Measurements from ENCODE around the gene PMEPA1. TPM values are rescaled to one million over a fixed set of nuclear protein-coding genes. Genes with fewer than 3 reads are reported as not detected.

PMEPA1 gene
- total RNA-seq, 3 donors from 2014 or later (not counting 1 experiment from before 2014, with no cell fraction given) = 1.2 to 5.9 (median 2.4) TPM

DNA sequence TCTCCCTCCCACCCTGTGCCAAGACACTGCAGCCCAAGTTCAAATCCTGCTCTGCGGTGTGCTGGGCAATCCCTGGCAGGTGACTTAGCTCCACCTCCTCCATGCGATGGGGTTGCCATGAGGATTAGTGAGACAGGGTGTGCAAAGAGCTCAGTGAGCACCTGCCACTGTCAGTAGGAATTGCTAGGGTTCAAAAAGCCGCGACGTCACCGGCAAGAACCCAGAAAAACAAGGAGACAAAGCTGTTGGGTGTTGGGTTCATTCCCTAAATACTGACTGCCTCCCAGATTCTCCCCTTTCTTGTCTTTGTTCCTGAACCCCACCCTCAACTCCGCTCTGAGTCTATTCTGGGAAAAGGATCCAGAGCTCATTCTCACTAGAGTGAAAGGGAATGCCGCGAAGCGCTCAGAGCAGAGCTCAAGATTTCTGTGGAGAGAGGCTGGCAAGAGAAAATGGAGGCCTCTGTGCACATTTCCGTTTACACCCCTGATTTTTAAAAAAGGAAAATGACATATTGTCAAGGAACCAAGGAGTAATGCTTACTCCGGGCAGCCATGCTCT is 13.3 kb downstream of the PMEPA1 start:
- H3K27me3 Mint-ChIP-seq (ENCODE audit: low read depth in 2 of 2) = peaks cover 12 to 29% of the 10 kb centered on the region in 2 donors

DNA sequence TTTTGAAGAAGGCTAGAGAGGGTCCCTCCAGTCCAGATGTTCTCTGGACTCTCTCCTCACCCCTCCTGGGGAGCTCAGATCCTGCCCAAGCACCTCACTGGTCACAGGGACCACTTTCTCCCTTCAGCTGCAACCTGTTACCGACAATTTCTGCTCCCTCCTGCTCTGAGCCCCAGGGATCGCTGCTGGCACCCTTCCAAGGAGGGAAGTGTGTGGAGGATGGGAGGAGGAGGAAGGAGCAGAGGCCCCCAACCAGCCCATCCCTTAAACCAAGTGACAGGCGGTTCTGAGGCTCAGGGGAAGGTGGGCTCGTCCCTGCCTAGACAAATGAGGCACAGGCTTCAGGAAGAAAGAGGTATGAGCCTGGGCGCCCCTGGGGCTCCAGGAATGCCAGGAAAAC is 13.9 kb downstream of the PMEPA1 start:
- no peak overlapping the region for H3K27ac ChIP-seq (ENCODE audit: low read length)
- 76% methylated on average over 2 of the region's 5 CpGs for WGBS (ENCODE audit: insufficient coverage)
- no peaks in the 10 kb centered on the region for H3K9me3 Mint-ChIP-seq
- H3K27ac Mint-ChIP-seq = no peak overlapping the region
- intact Hi-C loops (cut with micrococcal nuclease) = no loop called here
- H3K36me3 ChIP-seq (ENCODE audit: control insufficient read depth, insufficient read depth, low read length) = no peaks in the 10 kb centered on the region
- peaks cover 10 to 26% of the 10 kb centered on the region in 2 donors for H3K27me3 Mint-ChIP-seq (ENCODE audit: low read depth in 2 of 2)
- ATAC-seq = no peak
- H3K4me3 ChIP-seq (ENCODE audit: low read length) = no peak overlapping the region
- H3K4me1 Mint-ChIP-seq = no peaks in the 10 kb centered on the region
- H3K36me3 Mint-ChIP-seq = no peaks in the 10 kb centered on the region
- no peak overlapping the region for H3K4me3 Mint-ChIP-seq
- H3K27me3 ChIP-seq (ENCODE audit: control insufficient read depth, insufficient read depth, low read length) = no peaks in the 10 kb centered on the region
- H3K4me1 ChIP-seq (ENCODE audit: control insufficient read depth, insufficient read depth, low read length) = peaks cover 13% of the 10 kb centered on the region
- TF ChIP-seq, protein P1, sequence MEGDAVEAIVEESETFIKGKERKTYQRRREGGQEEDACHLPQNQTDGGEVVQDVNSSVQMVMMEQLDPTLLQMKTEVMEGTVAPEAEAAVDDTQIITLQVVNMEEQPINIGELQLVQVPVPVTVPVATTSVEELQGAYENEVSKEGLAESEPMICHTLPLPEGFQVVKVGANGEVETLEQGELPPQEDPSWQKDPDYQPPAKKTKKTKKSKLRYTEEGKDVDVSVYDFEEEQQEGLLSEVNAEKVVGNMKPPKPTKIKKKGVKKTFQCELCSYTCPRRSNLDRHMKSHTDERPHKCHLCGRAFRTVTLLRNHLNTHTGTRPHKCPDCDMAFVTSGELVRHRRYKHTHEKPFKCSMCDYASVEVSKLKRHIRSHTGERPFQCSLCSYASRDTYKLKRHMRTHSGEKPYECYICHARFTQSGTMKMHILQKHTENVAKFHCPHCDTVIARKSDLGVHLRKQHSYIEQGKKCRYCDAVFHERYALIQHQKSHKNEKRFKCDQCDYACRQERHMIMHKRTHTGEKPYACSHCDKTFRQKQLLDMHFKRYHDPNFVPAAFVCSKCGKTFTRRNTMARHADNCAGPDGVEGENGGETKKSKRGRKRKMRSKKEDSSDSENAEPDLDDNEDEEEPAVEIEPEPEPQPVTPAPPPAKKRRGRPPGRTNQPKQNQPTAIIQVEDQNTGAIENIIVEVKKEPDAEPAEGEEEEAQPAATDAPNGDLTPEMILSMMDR (IDR thresholded peaks at IDR 0.05) = no peak
- no peak for DNase-seq
- H3K9me3 ChIP-seq (ENCODE audit: control insufficient read depth, insufficient read depth, low read length) = no peaks in the 10 kb centered on the region

More for the DNA sequence above, 13.3 kb downstream of the PMEPA1 start:
- intact Hi-C loops (cut with micrococcal nuclease) = no loop called here
- TF ChIP-seq, protein P1 (IDR thresholded peaks at IDR 0.05) = no peak
- H3K9me3 ChIP-seq (ENCODE audit: control insufficient read depth, insufficient read depth, low read length) = no peaks in the 10 kb centered on the region
- 96% methylated on average over 12 of the region's 12 CpGs for WGBS (ENCODE audit: insufficient coverage)
- no peak for ATAC-seq
- H3K4me3 Mint-ChIP-seq = no peak overlapping the region
- H3K27ac Mint-ChIP-seq = no peak overlapping the region
- H3K4me1 ChIP-seq (ENCODE audit: control insufficient read depth, insufficient read depth, low read length) = peaks cover 10% of the 10 kb centered on the region
- no peaks in the 10 kb centered on the region for H3K36me3 ChIP-seq (ENCODE audit: control insufficient read depth, insufficient read depth, low read length)
- H3K9me3 Mint-ChIP-seq = no peaks in the 10 kb centered on the region
- H3K36me3 Mint-ChIP-seq = no peaks in the 10 kb centered on the region
- no peak for DNase-seq
- no peak overlapping the region for H3K27ac ChIP-seq (ENCODE audit: low read length)
- no peaks in the 10 kb centered on the region for H3K4me1 Mint-ChIP-seq
- H3K4me3 ChIP-seq (ENCODE audit: low read length) = no peak overlapping the region
- no peaks in the 10 kb centered on the region for H3K27me3 ChIP-seq (ENCODE audit: control insufficient read depth, insufficient read depth, low read length)

DNA sequence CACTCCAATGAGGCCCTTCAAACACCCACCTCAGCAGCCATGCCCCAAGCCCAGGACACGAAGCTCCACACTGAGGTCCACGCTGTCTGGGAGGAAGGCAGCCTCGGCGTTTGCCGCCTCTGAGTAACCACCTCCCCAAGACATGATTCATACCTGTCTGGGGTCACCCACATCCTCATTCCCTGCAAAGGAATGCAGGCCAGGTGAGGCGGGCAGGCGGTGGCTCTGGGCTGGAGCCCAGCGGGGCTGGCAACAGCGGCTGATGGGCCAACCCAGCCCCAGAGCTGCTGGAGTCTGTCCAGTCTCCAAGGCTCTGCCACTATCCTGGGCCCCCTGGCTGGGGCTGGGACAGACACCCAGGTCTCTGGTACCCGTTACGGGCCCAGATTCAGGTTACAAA is 14.8 kb downstream of the PMEPA1 start:
- intact Hi-C loops (cut with micrococcal nuclease) = no loop called here
- H3K27me3 ChIP-seq (ENCODE audit: control insufficient read depth, insufficient read depth, low read length) = no peaks in the 10 kb centered on the region
- H3K36me3 Mint-ChIP-seq = no peaks in the 10 kb centered on the region
- ATAC-seq (no peak), DNase-seq (no peak)
- 82% methylated on average over 11 of the region's 11 CpGs for WGBS (ENCODE audit: insufficient coverage)
- H3K4me1 Mint-ChIP-seq = no peaks in the 10 kb centered on the region
- H3K4me1 ChIP-seq (ENCODE audit: control insufficient read depth, insufficient read depth, low read length) = peaks cover 13% of the 10 kb centered on the region
- H3K4me3 ChIP-seq (ENCODE audit: low read length) = no peak overlapping the region
- H3K27me3 Mint-ChIP-seq (ENCODE audit: low read depth in 2 of 2) = peaks cover 7 to 21% of the 10 kb centered on the region in 2 donors
- no peaks in the 10 kb centered on the region for H3K9me3 Mint-ChIP-seq
- no peak overlapping the region for H3K27ac ChIP-seq (ENCODE audit: low read length)
- TF ChIP-seq, protein P1 (IDR thresholded peaks at IDR 0.05) = no peak
- H3K27ac Mint-ChIP-seq = no peak overlapping the region
- H3K9me3 ChIP-seq (ENCODE audit: control insufficient read depth, insufficient read depth, low read length) = no peaks in the 10 kb centered on the region
- H3K4me3 Mint-ChIP-seq = no peak overlapping the region
- H3K36me3 ChIP-seq (ENCODE audit: control insufficient read depth, insufficient read depth, low read length) = no peaks in the 10 kb centered on the region

DNA sequence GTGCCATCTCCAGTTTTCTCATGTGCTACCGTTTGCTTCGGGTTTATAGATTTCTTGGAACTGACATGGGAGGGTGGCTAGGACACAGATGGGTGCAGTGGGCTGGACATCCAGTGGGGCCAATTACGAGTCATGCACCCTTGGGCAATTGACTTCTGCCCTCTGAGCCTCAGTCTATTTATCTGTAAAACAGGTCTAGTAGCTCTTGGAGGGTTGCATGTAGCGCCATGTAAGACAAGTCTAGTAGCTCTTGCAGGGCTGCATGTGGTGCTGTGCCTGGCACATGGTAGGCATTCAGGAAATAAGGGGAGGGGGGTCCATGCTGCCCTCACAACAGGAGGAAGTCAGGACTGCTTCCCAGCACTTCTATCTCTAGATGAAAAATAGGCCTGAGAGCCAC is 15.3 kb downstream of the PMEPA1 start:
- Mint-ChIP-seq H3K27ac (no peak overlapping the region), H3K4me1 (no peaks in the 10 kb centered on the region), H3K27me3 (ENCODE audit: low read depth in 2 of 2) (peaks cover 7 to 21% of the 10 kb centered on the region in 2 donors), H3K36me3 (no peaks in the 10 kb centered on the region), H3K9me3 (no peaks in the 10 kb centered on the region), H3K4me3 (no peak overlapping the region)
- TF ChIP-seq, protein P1 (IDR thresholded peaks at IDR 0.05) = no peak
- intact Hi-C loops (cut with micrococcal nuclease) = no loop called here
- Histone ChIP-seq H3K27me3 (ENCODE audit: control insufficient read depth, insufficient read depth, low read length) (no peaks in the 10 kb centered on the region), H3K4me3 (ENCODE audit: low read length) (no peak overlapping the region), H3K27ac (ENCODE audit: low read length) (no peak overlapping the region), H3K9me3 (ENCODE audit: control insufficient read depth, insufficient read depth, low read length) (no peaks in the 10 kb centered on the region), H3K4me1 (ENCODE audit: control insufficient read depth, insufficient read depth, low read length) (peaks cover 13% of the 10 kb centered on the region), H3K36me3 (ENCODE audit: control insufficient read depth, insufficient read depth, low read length) (no peaks in the 10 kb centered on the region)
- DNase-seq (no peak), ATAC-seq (no peak)
- WGBS (ENCODE audit: insufficient coverage) = 88% methylated on average over 4 of the region's 4 CpGs

Data from natural killer cell (primary cell).